K562 (cell line): ENCODE results near the gene ANAPC13. TPM values are rescaled to one million over a fixed set of nuclear protein-coding genes. Genes with fewer than 3 reads are reported as not detected.
A peak's percentile ranks its signal among the peaks of the same experiment; 100 is the strongest.

ENCODE experiments used
- ATAC-seq: fragments of 200-7000 bp; cut with Tn5 transposase; 3 replicates; pipeline ENCODE4 v1.9.1; 2020; ENCODE audit warnings: moderate library complexity
- BruUV-seq: library from RNA; stranded (reverse); fragments of 400-500 nt; replicated peaks from 2 replicates; lab custom pipeline; 2021; lab: Mats Ljungman, UMichigan
- CTCF ChIA-PET: fragments of 300-600 bp; formaldehyde crosslinking; extraction: SDS; loops from one replicate; lab custom pipeline; 2021; ENCODE audit warnings: low intra/inter-chr PET ratio; lab: Yijun Ruan, JAX
- POLR2A ChIA-PET: fragments of 300-600, 350-650 bp; sonication (Branson Sonifier 250); formaldehyde crosslinking; extraction: SDS; loops from one replicate; lab custom pipeline; 2021; ENCODE audit warnings: antibody characterized with exemption, inconsistent platforms; lab: Yijun Ruan, JAX
- DNase-seq, 4 experiments: peaks; one replicate each; pipeline versions ENCODE4 v3.0.0 to v3.0.0-alpha.2; 2011 to 2018; ENCODE audit warnings: low spot score in 3 of 4, mixed read lengths in 3 of 4; ENCODE audit errors: extremely low read depth in 1 of 4
- FAIRE-seq: peaks from 2 replicates; lab custom pipeline; 2011; peaks lifted over from hg19 to GRCh38; lab: Jason Lieb, UNC
- H2AFZ ChIP-seq: 2 replicates; pipeline ENCODE4 v1.6.0; 2011; ENCODE audit warnings: low read depth, low read length, control low read depth, inconsistent platforms
- H3K27ac ChIP-seq: fragments of 200-600 bp; 3 replicates; pipeline ENCODE4 v1.8.0; 2011; ENCODE audit warnings: low read depth, mild to moderate bottlenecking, control low read depth, inconsistent platforms, low read length, moderate library complexity, mixed read lengths; ENCODE audit errors: extremely low read depth
- H3K27me3 ChIP-seq, 2 experiments: fragments of 300-600 bp in 1 of 2; 2 replicates in 1 of 2; 3 replicates in 1 of 2; pipeline versions ENCODE4 v1.6.0 to v1.8.0; 2011; ENCODE audit warnings: inconsistent platforms in 2 of 2, low read length in 2 of 2, mild to moderate bottlenecking in 1 of 2, mixed read lengths in 1 of 2, moderate library complexity in 1 of 2; ENCODE audit not compliant: control insufficient read depth in 2 of 2, insufficient read depth in 2 of 2
- H3K36me3 ChIP-seq: fragments of 300-600 bp; 3 replicates; pipeline ENCODE4 v1.8.0; 2011; ENCODE audit warnings: mild to moderate bottlenecking, low read length, inconsistent platforms; ENCODE audit not compliant: control insufficient read depth, insufficient read depth
- H3K4me1 ChIP-seq, 2 experiments: fragments of 200-600 bp in 1 of 2; replicated peaks in 1 of 2; 2 replicates in 1 of 2; 3 replicates in 1 of 2; pipeline versions ENCODE4 v1.5.1 to v1.8.0; 2011; ENCODE audit warnings: inconsistent platforms in 2 of 2, low read length in 2 of 2, mild to moderate bottlenecking in 1 of 2, mixed read lengths in 1 of 2, moderate library complexity in 1 of 2; ENCODE audit not compliant: control insufficient read depth in 2 of 2, insufficient read depth in 2 of 2
- H3K4me2 ChIP-seq: 2 replicates; pipeline ENCODE4 v1.6.1; 2011; ENCODE audit warnings: low read length, control low read depth, inconsistent platforms, mixed read lengths; ENCODE audit not compliant: insufficient read depth
- H3K4me3 ChIP-seq: fragments of 200-600 bp; sonication (generic), shearing (Covaris generic); 2 replicates; pipeline ENCODE4 v1.5.1; 2016; ENCODE audit warnings: control low read depth, inconsistent platforms
- H3K79me2 ChIP-seq: fragments of 200-600 bp; 3 replicates; pipeline ENCODE4 v1.8.0; 2011; ENCODE audit warnings: low read length, inconsistent platforms; ENCODE audit not compliant: control insufficient read depth, insufficient read depth
- H3K9ac ChIP-seq, 2 experiments: 2 replicates each; pipeline versions ENCODE4 v1.6.0 to v1.6.1; 2011; ENCODE audit warnings: low read depth in 2 of 2, low read length in 2 of 2, control low read depth in 1 of 2, inconsistent platforms in 1 of 2, mild to moderate bottlenecking in 1 of 2, mixed read lengths in 1 of 2; ENCODE audit not compliant: insufficient read depth in 1 of 2
- H3K9me1 ChIP-seq: one replicate; pipeline ENCODE4 v1.6.0; 2011; ENCODE audit warnings: inconsistent platforms, mild to moderate bottlenecking, low read length, moderate library complexity; ENCODE audit not compliant: control insufficient read depth, insufficient read depth
- H3K9me3 ChIP-seq: replicated peaks from 2 replicates; pipeline ENCODE4 v1.5.1; 2011; ENCODE audit warnings: low read depth, low read length, inconsistent platforms; ENCODE audit not compliant: control insufficient read depth, insufficient read depth
- H4K20me1 ChIP-seq: replicated peaks from 2 replicates; pipeline ENCODE4 v1.6.1; 2011; ENCODE audit warnings: low read length, inconsistent platforms, mixed read lengths; ENCODE audit not compliant: control insufficient read depth, insufficient read depth
- BRD9 ChIP-seq: fragments of 450-650 bp; IDR thresholded peaks from 2 replicates; pipeline ENCODE4 v1.6.1; 2018; ENCODE audit warnings: low read depth; ENCODE audit not compliant: partially characterized antibody
- CAMTA2 ChIP-seq: fragments of 250-450 bp; sonication (Bioruptor Pico); conservative IDR thresholded peaks from 2 replicates; pipeline ENCODE4 v1.5.1; 2022
- FOXJ3 ChIP-seq: sonication (generic); formaldehyde crosslinking; IDR thresholded peaks from 2 replicates; pipeline ENCODE4 v1.4.0; 2020; ENCODE audit warnings: mild to moderate bottlenecking, missing genetic modification reagents
- HCFC1 ChIP-seq: IDR thresholded peaks from 2 replicates; pipeline ENCODE4 v1.6.1; 2012; ENCODE audit warnings: low read depth, low read length, improper control_type of control experiment
- MCM2 ChIP-seq: fragments of 450-650 bp; IDR thresholded peaks from 2 replicates; pipeline ENCODE4 v1.6.1; 2017; ENCODE audit warnings: low read depth, mild to moderate bottlenecking
- NCOA6 ChIP-seq: fragments of 450-650 bp; IDR thresholded peaks from 2 replicates; pipeline ENCODE4 v1.6.1; 2017; ENCODE audit warnings: mild to moderate bottlenecking
- NELFE ChIP-seq: IDR thresholded peaks from 2 replicates; pipeline ENCODE4 v1.6.1; 2011; ENCODE audit warnings: mild to moderate bottlenecking; ENCODE audit not compliant: insufficient read depth, insufficient read length
- NFYB ChIP-seq: IDR thresholded peaks from 2 replicates; pipeline ENCODE4 v1.6.1; 2011; ENCODE audit warnings: mild to moderate bottlenecking, moderate library complexity; ENCODE audit not compliant: insufficient read length; ENCODE audit errors: extremely low read depth
- NR1H2 ChIP-seq: sonication (generic); formaldehyde crosslinking; IDR thresholded peaks from 2 replicates; pipeline ENCODE4 v1.4.0; 2020; ENCODE audit warnings: mild to moderate bottlenecking, missing genetic modification reagents
- PCBP2 ChIP-seq: fragments of 200-400 bp; formaldehyde crosslinking; IDR thresholded peaks from 2 replicates; pipeline ENCODE4 v1.6.1; 2018; ENCODE audit warnings: low read length, low read depth, mild to moderate bottlenecking, moderate library complexity; ENCODE audit not compliant: poor library complexity, severe bottlenecking
- PTTG1 ChIP-seq: fragments of 450-650 bp; IDR thresholded peaks from 2 replicates; pipeline ENCODE4 v1.6.1; 2016; ENCODE audit warnings: low read depth, mild to moderate bottlenecking, missing genetic modification characterization, missing compliant biosample characterization
- SUPT5H ChIP-seq: fragments of 450-650 bp; IDR thresholded peaks from 2 replicates; pipeline ENCODE4 v1.6.1; 2016
- TRIM28 ChIP-seq: fragments of 450-650 bp; IDR thresholded peaks from 2 replicates; pipeline ENCODE4 v1.6.1; 2017
- TSC22D4 ChIP-seq: fragments of 450-650 bp; IDR thresholded peaks from 2 replicates; pipeline ENCODE4 v1.6.1; 2016; ENCODE audit warnings: missing genetic modification characterization, missing biosample characterization, control low read depth
- ZNF184 ChIP-seq: sonication (generic); formaldehyde crosslinking; IDR thresholded peaks from 2 replicates; pipeline ENCODE4 v1.5.0; 2020; ENCODE audit warnings: missing genetic modification reagents
- ZNF232 ChIP-seq: sonication (generic); formaldehyde crosslinking; IDR thresholded peaks from 2 replicates; pipeline ENCODE4 v1.8.0; 2022; ENCODE audit warnings: mild to moderate bottlenecking, missing genetic modification reagents
- WGBS: fragments of 100-300 bp; shearing (Covaris generic); methylation state at CpG from one replicate; pipeline ENCODE4 v1.1.6; 2016; ENCODE audit warnings: low coverage, mixed read lengths; ENCODE audit not compliant: insufficient coverage; ENCODE audit errors: missing lambda C conversion rate; 5-methylcytosine and 5-hydroxymethylcytosine counted together
- in situ Hi-C: fragments of 300-500 bp; cut with MboI; formaldehyde crosslinking; loops from 4 replicates; pipeline ENCODE4 v1.15.0; 2018; ENCODE audit warnings: inconsistent platforms, mixed read lengths
- intact Hi-C: fragments of 100-400 bp; cut with micrococcal nuclease; formaldehyde crosslinking; loops from 2 replicates; pipeline ENCODE4 v1.14.2; 2022
- polyA plus RNA-seq, 8 experiments: library from polyadenylated mRNA; depleted of rRNA in 4 of 8; stranded (reverse) in 5 of 8; unstranded in 3 of 8; fragments of >200 nt; fragmentation: Nextera tagmentation in 2 of 8; fragmentation: Illumina TruSeq in 1 of 8; extraction: Ambion mirVana in 2 of 8; extraction: Trizol in 1 of 8; gene quantifications; 2 replicates each; pipeline versions ENCODE4 v1.2.1 to v1.2.3, GENCODE V29; 2011 to 2014; ENCODE audit warnings: inconsistent platforms in 1 of 8, missing spikeins in 1 of 8
- total RNA-seq, 7 experiments: library from RNA; depleted of rRNA in 6 of 7; stranded (reverse); fragments of >200 nt in 6 of 7; fragmentation: Illumina TruSeq in 2 of 7; extraction: Trizol in 2 of 7; gene quantifications; 2 replicates each; pipeline versions ENCODE4 v1.2.1 to v1.2.3, GENCODE V29; 2011 to 2021; ENCODE audit warnings: low replicate concordance in 1 of 7
- TF ChIP-seq, protein P1 (sequence below): fragments of 250-450 bp; sonication (Bioruptor Pico); IDR thresholded peaks from 2 replicates; pipeline ENCODE4 v1.5.0; 2020; ENCODE audit warnings: mild to moderate bottlenecking
- TF ChIP-seq, protein P2 (sequence below): fragments of 250-450 bp; sonication (Bioruptor Pico); IDR thresholded peaks from 2 replicates; pipeline ENCODE4 v1.8.0; 2022; ENCODE audit warnings: inconsistent platforms

The ANAPC13 gene
- total and polyA plus RNA-seq, 9 of the 15 experiments (the other 6 are each of a cell fraction or from before 2014, with no cell fraction given), result 48.5 to 238 (median 68.5) TPM

DNA sequence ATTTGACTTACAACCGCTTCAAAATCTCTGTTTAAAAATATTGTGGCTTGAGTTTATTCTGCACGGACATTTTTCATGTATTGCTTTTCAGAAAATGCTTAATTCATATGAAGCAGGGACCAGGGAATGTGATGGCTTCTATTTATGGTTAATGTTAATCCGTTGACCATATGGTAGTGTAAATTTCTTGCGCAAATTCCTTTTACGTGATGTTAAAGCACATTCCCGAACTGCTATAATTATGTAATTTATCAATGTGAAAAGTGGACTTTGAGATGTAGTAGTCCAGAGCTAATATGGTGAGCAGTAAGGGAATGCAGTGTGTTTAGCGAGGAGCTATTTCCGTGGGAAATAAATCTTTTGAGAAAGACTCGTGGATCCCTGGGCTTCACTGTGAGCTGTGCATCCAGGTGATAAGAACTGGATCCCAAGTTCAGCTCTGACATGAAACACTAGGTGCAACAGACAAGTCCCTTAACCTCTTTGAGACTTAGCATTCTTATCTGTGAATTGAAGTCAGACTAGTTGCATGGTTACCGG, 27.3 kb downstream of the ANAPC13 start:
- Histone ChIP-seq H3K27me3 (peaks cover 10 to 26% of the 10 kb centered on the region in 2 experiments; a peak in 3 of 5 replicates), H3K4me3 (no peak overlapping the region), H3K9me1 (no peaks in the 10 kb centered on the region), H3K4me1 (no peaks in the 10 kb centered on the region), H3K27ac (no peak overlapping the region), H3K79me2 (no peaks in the 10 kb centered on the region), H3K9me3 (no peaks in the 10 kb centered on the region), H3K9ac (no peak overlapping the region), H4K20me1 (no peaks in the 10 kb centered on the region), H3K4me2 (no peak overlapping the region), H3K36me3 (no peaks in the 10 kb centered on the region), H2AFZ (no peak overlapping the region)
- WGBS, result 0% methylated on average over 10 of the region's 10 CpGs
- peak; percentile 42 for FAIRE-seq
- TF ChIP-seq ZNF184 (CRISPR knock-in tag) (no peak), CAMTA2 (no peak), MCM2 (no peak), HCFC1 (no peak), NELFE (no peak), TSC22D4 (tag) (no peak), NCOA6 (no peak), NFYB (no peak), NR1H2 (CRISPR knock-in tag) (no peak), PCBP2 (no peak), PTTG1 (tag) (no peak), TRIM28 (no peak), FOXJ3 (CRISPR knock-in tag) (no peak), ZNF232 (CRISPR knock-in tag) (no peak), BRD9 (no peak), SUPT5H (no peak)
- TF ChIP-seq, protein P1, sequence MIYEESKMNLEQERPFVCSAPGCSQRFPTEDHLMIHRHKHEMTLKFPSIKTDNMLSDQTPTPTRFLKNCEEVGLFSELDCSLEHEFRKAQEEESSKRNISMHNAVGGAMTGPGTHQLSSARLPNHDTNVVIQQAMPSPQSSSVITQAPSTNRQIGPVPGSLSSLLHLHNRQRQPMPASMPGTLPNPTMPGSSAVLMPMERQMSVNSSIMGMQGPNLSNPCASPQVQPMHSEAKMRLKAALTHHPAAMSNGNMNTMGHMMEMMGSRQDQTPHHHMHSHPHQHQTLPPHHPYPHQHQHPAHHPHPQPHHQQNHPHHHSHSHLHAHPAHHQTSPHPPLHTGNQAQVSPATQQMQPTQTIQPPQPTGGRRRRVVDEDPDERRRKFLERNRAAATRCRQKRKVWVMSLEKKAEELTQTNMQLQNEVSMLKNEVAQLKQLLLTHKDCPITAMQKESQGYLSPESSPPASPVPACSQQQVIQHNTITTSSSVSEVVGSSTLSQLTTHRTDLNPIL (CRISPR knock-in tag), result no peak
- TF ChIP-seq, protein P2, sequence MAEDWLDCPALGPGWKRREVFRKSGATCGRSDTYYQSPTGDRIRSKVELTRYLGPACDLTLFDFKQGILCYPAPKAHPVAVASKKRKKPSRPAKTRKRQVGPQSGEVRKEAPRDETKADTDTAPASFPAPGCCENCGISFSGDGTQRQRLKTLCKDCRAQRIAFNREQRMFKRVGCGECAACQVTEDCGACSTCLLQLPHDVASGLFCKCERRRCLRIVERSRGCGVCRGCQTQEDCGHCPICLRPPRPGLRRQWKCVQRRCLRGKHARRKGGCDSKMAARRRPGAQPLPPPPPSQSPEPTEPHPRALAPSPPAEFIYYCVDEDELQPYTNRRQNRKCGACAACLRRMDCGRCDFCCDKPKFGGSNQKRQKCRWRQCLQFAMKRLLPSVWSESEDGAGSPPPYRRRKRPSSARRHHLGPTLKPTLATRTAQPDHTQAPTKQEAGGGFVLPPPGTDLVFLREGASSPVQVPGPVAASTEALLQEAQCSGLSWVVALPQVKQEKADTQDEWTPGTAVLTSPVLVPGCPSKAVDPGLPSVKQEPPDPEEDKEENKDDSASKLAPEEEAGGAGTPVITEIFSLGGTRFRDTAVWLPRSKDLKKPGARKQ (CRISPR knock-in tag), result no peak
- ChIA-PET POLR2A (no interaction called here), CTCF (no interaction called here)
- BruUV-seq, result no TSS peak
- ATAC-seq, result no peak
- in situ Hi-C loops, result no loop called here
- DNase-seq, result no peak
- intact Hi-C loops, result no loop called here
